GM19468 (cell line): Measurements from ENCODE around the gene PLXDC2.

ENCODE experiments used
- ATAC-seq: cut with Tn5 transposase; IDR thresholded peaks from one replicate; pipeline ENCODE4 v1.9.1; 2021; ENCODE audit warnings: mild to moderate bottlenecking, moderate library complexity, moderate number of reproducible peaks; ENCODE audit not compliant: unreplicated experiment; ENCODE audit errors: extremely low read depth

PLXDC2 gene

GRCh38 chr10:19815036-19815730, 1.0 kb upstream of the PLXDC2 start:
- ATAC-seq, result no peak

- no peak for ATAC-seq
Measured at GRCh38 chr10:19815731-19816410, 361 bp upstream of the PLXDC2 start.

DNA sequence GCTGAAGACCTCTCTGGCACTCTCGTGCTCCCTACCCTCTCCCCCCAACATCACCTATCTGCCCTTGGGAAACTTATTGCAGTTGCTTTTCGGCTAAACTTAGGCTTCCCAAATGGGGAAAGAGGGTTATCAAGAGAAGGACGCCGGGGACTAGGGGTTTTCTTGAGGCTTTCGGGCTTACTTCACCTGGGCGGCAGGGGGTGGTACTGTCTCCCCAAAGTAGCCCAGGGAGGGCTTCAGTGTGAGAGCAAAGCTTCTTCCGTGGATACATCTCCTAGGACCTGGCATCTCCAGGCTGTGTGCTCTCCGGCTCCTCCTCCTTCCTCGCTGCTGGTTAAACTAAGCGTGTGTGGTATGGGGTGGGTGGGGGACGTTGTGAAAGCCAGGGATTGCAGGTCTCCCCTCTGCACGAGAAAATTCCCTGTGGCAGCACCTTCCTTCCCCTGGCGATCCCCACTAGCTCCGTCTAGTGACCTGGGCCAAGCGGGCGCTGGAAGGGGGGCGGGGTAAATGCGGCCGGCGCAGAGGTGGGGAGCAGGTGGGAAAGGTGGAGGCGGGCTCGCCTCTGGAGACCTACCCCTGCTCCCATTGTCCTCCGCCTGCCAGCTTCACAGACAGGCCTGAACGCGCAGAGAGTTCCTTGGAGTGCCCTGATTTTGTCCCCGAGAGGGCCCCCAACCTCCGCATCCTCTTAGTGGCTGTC, 1.1 kb downstream of the PLXDC2 start:
- ATAC-seq, result no peak

GRCh38 chr10:19818876-19819275, 2.6 kb downstream of the PLXDC2 start:
- no peak for ATAC-seq

DNA sequence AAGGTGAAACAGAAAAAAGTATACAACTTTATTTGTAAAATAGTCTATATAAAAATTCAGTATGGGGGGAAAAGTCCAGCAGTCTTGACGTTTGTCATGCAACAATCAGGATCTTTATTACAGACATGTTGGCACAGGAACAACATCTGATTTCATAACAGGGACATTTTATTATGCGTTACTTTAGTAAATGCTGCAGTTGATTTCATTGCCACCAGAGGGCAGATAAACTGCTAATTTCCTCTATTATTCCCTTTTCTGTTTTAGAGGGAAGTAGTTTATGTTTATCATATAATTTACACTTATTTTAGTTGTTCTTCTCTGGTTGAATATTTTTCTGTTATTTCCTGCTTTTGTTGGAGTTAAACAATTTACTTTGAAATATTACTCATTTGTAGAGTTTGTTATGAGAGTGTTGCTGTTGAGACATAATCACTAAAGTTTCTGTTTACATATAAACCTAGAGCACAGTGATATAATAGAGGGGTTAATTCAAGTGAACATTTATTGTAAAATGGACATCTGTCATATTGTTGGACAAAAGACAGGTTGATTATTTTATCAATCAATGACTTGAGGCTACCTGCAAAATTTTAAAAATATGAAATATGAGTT, 3.3 kb downstream of the PLXDC2 start:
- no peak for ATAC-seq

- ATAC-seq, result no peak
Measured at GRCh38 chr10:19824381-19825342, 8.4 kb downstream of the PLXDC2 start.

DNA sequence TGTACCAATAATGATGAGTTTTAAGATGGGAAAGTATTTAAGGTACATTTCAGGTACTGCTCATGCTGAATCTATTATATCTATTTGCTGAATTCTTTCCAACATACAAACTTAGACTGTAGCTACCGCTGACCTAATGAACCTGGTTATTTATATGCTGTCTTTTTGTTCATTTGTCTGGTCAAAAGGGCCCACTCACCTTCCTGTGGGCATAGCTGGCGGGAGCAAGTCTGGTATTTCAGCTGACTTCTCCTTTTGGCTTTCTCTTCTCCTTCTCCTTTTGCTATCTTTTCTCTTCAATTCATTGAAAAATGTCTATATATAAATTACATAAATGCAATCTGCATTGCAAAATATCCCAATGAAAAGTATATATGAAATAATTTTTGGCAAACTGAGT, 9.5 kb downstream of the PLXDC2 start:
- no peak for ATAC-seq

DNA sequence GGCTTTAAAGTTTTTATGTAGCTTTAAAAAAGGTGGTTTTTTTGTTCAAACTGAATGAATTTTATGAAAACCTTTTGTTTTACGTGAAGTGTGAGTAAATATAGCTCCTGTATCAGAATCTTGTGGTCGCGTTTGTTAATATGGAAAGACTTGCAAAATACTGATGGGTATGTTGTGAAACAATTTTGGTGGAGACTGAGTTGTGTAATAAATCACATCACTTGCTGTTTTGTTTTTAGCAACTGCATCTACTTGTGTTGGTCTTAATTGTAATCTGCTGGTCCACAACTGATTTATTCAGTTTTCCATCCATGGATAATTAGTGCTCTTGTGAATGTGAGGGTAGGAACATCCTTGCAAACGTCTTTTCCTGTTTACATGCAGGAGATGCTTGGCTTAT, 10.5 kb downstream of the PLXDC2 start:
- no peak for ATAC-seq

- no peak for ATAC-seq
Measured at GRCh38 chr10:19828278-19829049, 12.2 kb downstream of the PLXDC2 start.

GRCh38 chr10:19832699-19833098, 16.5 kb downstream of the PLXDC2 start:
- no peak for ATAC-seq

DNA sequence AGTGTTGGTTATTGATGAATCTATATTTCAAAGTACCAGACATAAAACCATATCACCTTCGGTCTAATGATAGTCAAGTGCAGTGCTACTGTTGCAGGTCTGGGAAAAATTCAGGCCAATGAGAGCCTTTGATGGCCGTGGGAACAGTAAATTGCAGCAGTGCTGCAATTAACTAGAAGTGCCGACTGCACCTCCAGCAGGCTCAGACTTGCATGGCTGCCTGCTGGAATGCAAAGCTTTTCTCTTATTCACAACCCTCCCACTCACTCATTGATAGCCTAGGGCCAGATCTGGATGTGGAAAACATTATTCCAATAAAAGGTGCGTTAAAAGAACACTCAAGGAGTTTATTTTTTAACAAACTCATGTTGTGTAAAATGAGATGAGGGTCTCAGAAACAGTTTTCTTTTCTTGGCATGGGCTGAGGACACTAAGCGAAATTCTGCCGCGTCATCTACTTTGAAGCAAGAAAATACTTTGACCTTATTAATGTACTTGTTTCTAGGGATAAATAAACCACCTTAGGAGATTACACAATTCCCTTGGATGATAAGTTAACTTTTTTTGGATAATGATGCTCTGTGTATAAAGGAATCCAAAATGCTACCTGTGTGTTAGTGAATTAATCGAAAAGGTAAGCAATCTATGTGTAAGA, 17.1 kb downstream of the PLXDC2 start:
- ATAC-seq, result no peak

- no peak for ATAC-seq
Measured at GRCh38 chr10:19835952-19836351, 19.7 kb downstream of the PLXDC2 start.

- no peak for ATAC-seq
Measured at GRCh38 chr10:19839090-19839489, 22.9 kb downstream of the PLXDC2 start.

DNA sequence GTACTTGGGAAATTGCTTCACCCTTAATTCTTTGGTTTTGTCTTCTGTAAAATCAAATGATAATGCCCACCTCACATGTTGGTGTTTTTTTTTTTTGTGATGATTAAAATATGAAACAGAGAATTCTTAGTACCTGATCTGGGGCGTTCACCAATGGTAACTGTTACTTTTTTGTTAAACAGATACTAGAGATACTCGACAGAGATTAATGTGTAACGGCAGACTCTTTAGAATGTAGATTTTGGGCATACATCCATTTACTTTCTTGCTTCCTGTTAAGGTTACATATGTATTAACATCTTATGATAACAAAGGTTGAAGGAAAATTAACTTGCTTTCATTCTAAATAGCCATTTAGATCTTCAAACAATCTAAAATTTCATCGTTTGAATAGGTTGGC, 23.3 kb downstream of the PLXDC2 start:
- ATAC-seq, result no peak

DNA sequence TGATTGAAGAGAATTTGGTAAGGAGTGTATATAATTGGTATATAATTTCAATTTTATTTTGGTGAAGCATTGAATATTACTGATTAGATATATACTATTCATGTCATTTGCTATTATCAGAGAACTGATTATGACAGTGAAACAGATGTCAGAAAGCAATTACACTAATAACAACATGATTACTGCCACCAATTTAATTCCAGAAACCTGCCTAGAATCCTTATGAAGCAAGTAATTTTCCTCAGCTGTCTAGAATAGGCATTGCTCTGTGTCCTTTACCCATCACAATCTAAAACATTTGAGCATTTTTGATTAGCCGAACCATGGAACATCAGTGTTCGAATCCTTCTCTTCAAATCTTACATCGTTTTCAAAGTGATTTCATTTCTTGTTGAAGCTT, 24.5 kb downstream of the PLXDC2 start:
- no peak for ATAC-seq

DNA sequence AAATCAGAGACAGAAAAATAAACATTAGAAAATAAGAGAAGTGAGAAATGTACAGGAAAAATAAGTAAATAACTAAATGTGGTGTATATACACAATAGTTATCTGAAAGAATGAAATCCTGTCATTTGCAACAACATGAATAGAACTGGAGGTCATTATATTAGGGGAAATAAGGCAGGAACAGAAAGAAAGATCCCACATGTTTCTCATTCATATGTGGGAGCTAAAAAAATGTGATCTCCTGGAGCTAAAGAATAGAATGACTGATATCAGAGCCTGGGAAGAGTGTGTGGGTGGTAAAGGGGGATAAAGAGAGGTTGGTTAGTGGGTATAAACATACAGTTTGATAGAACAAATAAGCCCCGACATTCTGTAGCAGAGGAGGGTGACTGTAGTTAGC, 27.3 kb downstream of the PLXDC2 start:
- no peak for ATAC-seq

DNA sequence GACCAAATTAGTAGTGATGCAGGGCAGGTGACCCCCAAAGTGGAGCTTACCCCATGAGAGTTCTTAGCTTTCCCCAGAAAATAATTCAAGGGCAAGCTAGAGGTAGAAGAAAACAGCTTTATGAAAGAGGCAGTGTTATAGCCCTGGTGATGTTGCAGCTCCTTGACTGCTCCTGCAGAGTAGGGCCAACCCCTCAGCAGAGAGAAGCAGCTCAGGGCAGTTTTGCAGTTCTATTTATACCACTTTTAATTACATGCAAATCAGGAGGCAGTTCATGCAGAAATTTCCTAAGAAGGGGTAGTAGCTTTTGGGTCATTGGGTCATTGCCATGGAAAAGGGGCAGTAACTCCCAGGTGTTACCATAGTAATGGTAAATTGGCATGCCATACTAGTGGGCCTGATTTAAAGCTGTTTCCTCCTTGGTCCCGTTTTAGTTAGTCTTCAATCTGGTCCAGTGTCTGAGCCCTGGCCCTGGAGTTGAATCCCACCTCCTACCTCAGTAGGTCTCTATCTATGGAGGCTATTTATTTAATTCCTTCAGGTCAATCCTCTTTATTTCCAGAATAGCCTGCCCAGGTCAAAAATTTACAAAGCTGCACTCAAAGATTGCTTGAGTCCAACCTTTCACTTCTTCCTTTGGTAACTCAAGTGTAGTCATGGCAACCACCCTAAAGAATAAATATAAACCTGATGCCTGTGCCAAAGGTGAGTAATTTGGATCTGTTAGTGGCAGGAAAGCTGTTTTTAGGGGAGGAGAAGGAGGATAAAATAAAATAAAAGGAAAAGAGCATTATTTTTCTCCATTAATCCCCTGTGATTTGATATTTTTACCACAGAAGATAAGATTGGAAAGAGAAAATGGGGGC, 29.5 kb downstream of the PLXDC2 start:
- ATAC-seq, result no peak

DNA sequence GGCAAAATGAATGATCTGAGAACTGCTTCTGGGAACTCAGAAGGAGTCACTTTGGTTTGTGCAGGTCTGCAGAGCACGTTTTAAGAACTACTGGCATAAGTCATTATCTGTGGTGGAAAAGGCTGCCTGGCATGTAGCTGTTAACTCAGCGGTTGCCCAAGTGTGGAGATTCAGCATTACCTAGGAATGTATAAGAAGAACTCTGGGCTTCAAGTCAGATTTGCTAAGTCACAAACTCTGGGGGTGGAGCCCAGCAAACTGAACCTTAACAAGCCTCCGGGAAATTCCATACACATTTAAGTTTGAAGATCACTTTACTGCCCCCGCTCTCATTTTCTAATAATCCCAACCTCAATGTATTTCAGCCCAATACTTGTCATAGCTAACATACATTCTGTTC, 31.1 kb downstream of the PLXDC2 start:
- no peak for ATAC-seq
